Dermis blood vessel endothelial cell (primary cell): ENCODE results near the gene RNF13. TPM values are rescaled to one million over a fixed set of nuclear protein-coding genes. Genes with fewer than 3 reads are reported as not detected.
A peak's percentile ranks its signal among the peaks of the same experiment; 100 is the strongest.

ENCODE experiments used
- DNase-seq: peaks from one replicate; pipeline ENCODE4 v3.0.0; 2010
- total RNA-seq: library from RNA; depleted of rRNA; stranded (reverse); fragments of >200 nt; gene quantifications from 2 replicates; pipeline ENCODE4 v1.2.3, GENCODE V29; 2014

The RNF13 gene
- total RNA-seq, 1 donor from 2014 or later, result 75.7 TPM

DNA sequence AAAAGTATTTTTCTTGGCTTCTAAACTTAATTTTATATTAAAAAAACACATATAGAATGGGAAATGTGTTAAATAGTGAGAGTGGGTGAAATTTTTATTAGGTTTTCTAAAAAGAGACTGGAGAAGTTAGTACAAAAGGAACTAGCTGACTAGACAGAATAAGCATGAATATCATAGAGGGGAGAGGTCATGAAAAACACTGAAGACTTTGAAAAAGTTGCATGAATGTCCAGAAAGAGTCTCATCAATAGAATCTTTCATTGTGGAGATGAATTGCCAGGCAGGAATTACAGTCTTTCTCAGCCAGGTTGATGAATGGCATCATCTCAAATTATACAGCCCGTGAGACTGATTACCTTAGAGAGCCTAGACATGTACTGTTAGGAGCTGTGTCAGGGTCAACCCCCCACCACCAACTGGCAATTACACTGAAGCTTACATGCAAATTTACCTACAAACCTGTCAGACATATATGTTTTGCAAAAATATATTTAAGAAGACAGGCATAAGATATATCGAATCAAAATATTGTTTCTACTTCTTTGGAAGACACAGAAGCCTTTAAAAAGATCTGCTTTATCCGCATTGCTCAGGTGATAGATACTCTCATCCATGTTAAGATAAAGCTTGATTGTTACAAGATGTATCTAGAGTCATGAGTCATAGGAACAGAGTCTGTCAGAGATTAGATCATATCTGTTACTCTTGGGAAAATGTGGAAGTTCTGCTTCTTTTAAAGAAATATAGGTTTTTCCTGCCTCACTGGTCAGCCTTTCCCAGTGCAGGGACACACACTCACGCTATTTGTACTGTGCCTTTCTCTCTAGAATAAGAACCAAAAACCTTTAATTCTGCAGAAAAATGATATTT is 192.5 kb downstream of the RNF13 start:
- peak; percentile 12 for DNase-seq

DNA sequence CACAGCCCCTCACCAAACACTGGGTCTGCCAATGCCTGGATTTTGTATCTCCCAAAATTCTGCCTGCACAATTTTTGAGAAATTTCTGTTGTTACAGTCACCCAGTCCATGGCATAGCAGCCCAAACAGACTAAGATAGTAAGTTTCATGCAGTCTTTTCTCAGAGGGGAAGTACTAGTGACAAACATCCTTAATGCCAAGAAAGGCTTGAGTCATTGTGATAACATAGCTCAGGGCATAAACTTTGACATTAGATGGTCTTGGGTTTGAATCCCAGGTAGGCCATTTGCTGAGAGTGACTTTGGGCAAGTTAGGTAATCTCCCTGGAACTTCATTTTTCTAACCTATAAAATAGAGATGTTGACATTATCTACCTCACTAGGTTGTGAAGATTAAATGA is 193.8 kb downstream of the RNF13 start:
- DNase-seq, result no peak

Other genes starting within 250 kb of the RNF13 start
- gene WWTR1, start 155.2 kb upstream of the RNF13 start, total RNA-seq, result 111 and 207 TPM in 2 replicates
- 30.8 and 38.1 TPM in 2 replicates for gene COMMD2, start 60.7 kb upstream of the RNF13 start, total RNA-seq
- gene ANKUB1, start 20.7 kb upstream of the RNF13 start, total RNA-seq, result not detected in 2 replicates
- 16.8 and 39.8 TPM in 2 replicates for gene PFN2, start 157.7 kb downstream of the RNF13 start, total RNA-seq